ENCODE measurements around the gene CADM2. TPM values are rescaled to one million over a fixed set of nuclear protein-coding genes. Genes with fewer than 3 reads are reported as not detected.

CADM2 gene
- total and polyA plus RNA-seq, 2 experiments from 2014 or later = 2.9 to 7.8 TPM

DNA sequence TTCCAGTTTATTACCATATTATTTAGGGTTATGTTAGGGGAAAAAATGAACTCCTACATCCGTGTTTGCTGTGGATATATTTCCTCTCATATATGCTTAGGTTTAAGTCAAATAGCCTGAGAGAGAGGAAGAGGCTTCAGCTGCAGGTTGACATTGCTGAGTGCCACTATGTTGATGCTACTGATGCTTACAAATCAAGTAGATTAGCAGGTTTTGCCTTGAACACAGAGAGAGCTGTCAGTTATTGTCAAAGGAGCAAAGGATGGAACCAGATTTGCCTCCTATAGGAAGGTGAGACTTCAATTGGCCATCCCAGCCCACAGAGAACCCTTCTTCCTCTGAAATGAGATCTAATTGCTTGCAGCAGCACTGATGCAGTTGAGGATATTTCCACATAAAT is 339.2 kb downstream of the CADM2 start:
- Histone ChIP-seq H3K4me3 (no peak overlapping the region), H3K36me3 (replicated peaks; ENCODE audit: insufficient read depth, low read depth) (no peaks in the 10 kb centered on the region), H3K27ac (no peak overlapping the region), H3K4me1 (ENCODE audit: insufficient read depth) (no peaks in the 10 kb centered on the region), H2AFZ (no peak overlapping the region), H3K9me2 (replicated peaks; ENCODE audit: insufficient read depth) (no peaks in the 10 kb centered on the region), H3K79me2 (no peaks in the 10 kb centered on the region), H3K4me2 (no peak overlapping the region), H3K9me3 (ENCODE audit: low read depth) (no peaks in the 10 kb centered on the region), H3K27me3 (no peaks in the 10 kb centered on the region), H4K20me1 (ENCODE audit: insufficient read depth, poor library complexity, severe bottlenecking) (no peaks in the 10 kb centered on the region)
- TF ChIP-seq CTCF (IDR thresholded peaks at IDR 0.05; ENCODE audit: poor library complexity) (no peak), EZH2 (IDR thresholded peaks at IDR 0.05; ENCODE audit: borderline replicate concordance) (no peak), EZH2phosphoT487 (IDR thresholded peaks at IDR 0.05; ENCODE audit: low read depth, severe bottlenecking, unreplicated experiment) (no peak)
- no peak for DNase-seq (ENCODE audit: low spot score)
- WGBS (ENCODE audit: low lambda C conversion rate, missing lambda C conversion rate) = 88% methylated on average over 1 of the region's 1 CpG

DNA sequence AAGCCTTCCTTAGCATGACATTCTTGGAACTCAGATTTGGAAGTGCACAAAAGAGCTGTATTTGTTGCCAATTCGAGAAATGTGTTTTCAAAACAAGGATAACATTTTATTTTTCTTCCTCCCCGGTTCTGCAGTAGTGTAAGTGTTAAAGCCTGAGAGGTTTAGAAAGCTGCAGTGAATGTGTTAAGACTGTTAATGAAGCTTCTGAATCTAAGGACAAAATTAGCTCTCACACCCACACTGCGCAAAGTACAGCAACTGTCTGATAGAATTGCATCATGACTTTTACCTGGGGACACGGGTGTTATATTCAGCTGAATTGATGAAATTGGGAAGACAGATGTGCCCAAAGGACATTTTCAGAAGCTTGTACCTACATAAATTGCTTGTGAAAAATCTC is 344.4 kb downstream of the CADM2 start:
- Histone ChIP-seq H3K4me2 (no peak overlapping the region), H3K4me3 (no peak overlapping the region), H3K36me3 (replicated peaks; ENCODE audit: insufficient read depth, low read depth) (no peaks in the 10 kb centered on the region), H3K79me2 (no peaks in the 10 kb centered on the region), H3K27ac (no peak overlapping the region), H4K20me1 (ENCODE audit: insufficient read depth, poor library complexity, severe bottlenecking) (no peaks in the 10 kb centered on the region), H3K4me1 (ENCODE audit: insufficient read depth) (no peaks in the 10 kb centered on the region), H3K9me2 (replicated peaks; ENCODE audit: insufficient read depth) (no peaks in the 10 kb centered on the region), H3K9me3 (ENCODE audit: low read depth) (no peaks in the 10 kb centered on the region), H3K27me3 (no peaks in the 10 kb centered on the region), H2AFZ (no peak overlapping the region)
- TF ChIP-seq EZH2phosphoT487 (IDR thresholded peaks at IDR 0.05; ENCODE audit: low read depth, severe bottlenecking, unreplicated experiment) = no peak
- no peak for TF ChIP-seq CTCF (IDR thresholded peaks at IDR 0.05; ENCODE audit: poor library complexity)
- 87% methylated on average over 4 of the region's 4 CpGs for WGBS (ENCODE audit: low lambda C conversion rate, missing lambda C conversion rate)
- no peak for DNase-seq (ENCODE audit: low spot score)

GRCh38 chr3:85304360-85304964 is 345.7 kb downstream of the CADM2 start:
- Histone ChIP-seq H3K27ac (no peak overlapping the region), H3K4me2 (no peak overlapping the region), H3K79me2 (no peaks in the 10 kb centered on the region), H4K20me1 (ENCODE audit: insufficient read depth, poor library complexity, severe bottlenecking) (no peaks in the 10 kb centered on the region), H3K27me3 (no peaks in the 10 kb centered on the region), H3K4me3 (no peak overlapping the region), H2AFZ (no peak overlapping the region), H3K36me3 (replicated peaks; ENCODE audit: insufficient read depth, low read depth) (no peaks in the 10 kb centered on the region), H3K9me3 (ENCODE audit: low read depth) (no peaks in the 10 kb centered on the region), H3K4me1 (ENCODE audit: insufficient read depth) (no peaks in the 10 kb centered on the region), H3K9me2 (replicated peaks; ENCODE audit: insufficient read depth) (no peaks in the 10 kb centered on the region)
- 43% methylated on average over 3 of the region's 3 CpGs for WGBS (ENCODE audit: low lambda C conversion rate, missing lambda C conversion rate)
- TF ChIP-seq CTCF (IDR thresholded peaks at IDR 0.05; ENCODE audit: poor library complexity) (peak; percentile 42), EZH2 (IDR thresholded peaks at IDR 0.05; ENCODE audit: borderline replicate concordance) (no peak)
- peak; percentile 8 for DNase-seq (ENCODE audit: low spot score)

DNA sequence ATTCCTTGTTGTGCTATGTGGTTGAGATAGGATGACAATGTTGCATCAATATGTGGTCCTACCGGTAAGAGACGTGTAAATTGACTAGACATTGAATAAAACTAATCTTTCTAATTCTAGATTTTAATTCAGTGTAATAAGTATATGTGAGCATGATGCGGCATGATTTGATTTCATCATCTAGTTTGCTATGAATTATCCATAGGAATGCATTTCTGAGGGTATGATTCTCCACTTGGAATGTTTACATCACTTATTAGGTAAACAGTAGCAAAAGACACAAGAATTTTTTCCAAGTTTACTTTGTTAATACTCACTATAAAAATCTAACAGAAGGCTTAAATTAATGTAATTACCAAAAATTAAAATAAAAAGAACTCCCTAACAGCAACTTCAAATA is 353.5 kb downstream of the CADM2 start:
- Histone ChIP-seq H3K4me3 (no peak overlapping the region), H3K27ac (no peak overlapping the region), H3K79me2 (no peaks in the 10 kb centered on the region), H4K20me1 (ENCODE audit: insufficient read depth, poor library complexity, severe bottlenecking) (no peaks in the 10 kb centered on the region), H3K9me3 (ENCODE audit: low read depth) (no peaks in the 10 kb centered on the region), H3K4me2 (no peak overlapping the region), H3K9me2 (replicated peaks; ENCODE audit: insufficient read depth) (no peaks in the 10 kb centered on the region), H3K36me3 (replicated peaks; ENCODE audit: insufficient read depth, low read depth) (no peaks in the 10 kb centered on the region), H3K27me3 (no peaks in the 10 kb centered on the region), H2AFZ (no peak overlapping the region), H3K4me1 (ENCODE audit: insufficient read depth) (no peaks in the 10 kb centered on the region)
- TF ChIP-seq CTCF (IDR thresholded peaks at IDR 0.05; ENCODE audit: poor library complexity) = no peak
- no peak for TF ChIP-seq EZH2 (IDR thresholded peaks at IDR 0.05; ENCODE audit: borderline replicate concordance)
- no peak for TF ChIP-seq EZH2phosphoT487 (IDR thresholded peaks at IDR 0.05; ENCODE audit: low read depth, severe bottlenecking, unreplicated experiment)
- no peak for DNase-seq (ENCODE audit: low spot score)
- WGBS (ENCODE audit: low lambda C conversion rate, missing lambda C conversion rate) = 97% methylated on average over 3 of the region's 3 CpGs

All from hepatocyte (in vitro differentiated cells).